ENCODE results near the gene RTP3.
"Not testable (repeated sequence)": the region's sequence is repeated elsewhere in the genome, so short reads cannot be mapped to it uniquely, and the experiment has no call there.

RTP3 gene

GRCh38 chr3:46494491-46494890, 3.3 kb upstream of the RTP3 start:
- not testable (repeated sequence) for H3K27me3 ChIP-seq (ENCODE audit: control insufficient read depth, insufficient read depth, low read length); H3K4me3 ChIP-seq (ENCODE audit: low read depth, low read length); H3K27ac ChIP-seq (ENCODE audit: low read depth, low read length); H3K9ac ChIP-seq (ENCODE audit: low read length); H3K36me3 ChIP-seq (ENCODE audit: control insufficient read depth, insufficient read depth, low read length); H3K9me3 ChIP-seq (ENCODE audit: control insufficient read depth, insufficient read depth, low read depth, low read length)
- peaks cover 16% of the 10 kb centered on the region for H3K4me1 ChIP-seq (ENCODE audit: control insufficient read depth, insufficient read depth, low read length)

GRCh38 chr3:46495901-46496456, 1.8 kb upstream of the RTP3 start:
- Histone ChIP-seq H3K27ac (ENCODE audit: low read depth, low read length) (no peak overlapping the region), H3K9ac (ENCODE audit: low read length) (no peak overlapping the region), H3K27me3 (ENCODE audit: control insufficient read depth, insufficient read depth, low read length) (no peaks in the 10 kb centered on the region), H3K4me1 (ENCODE audit: control insufficient read depth, insufficient read depth, low read length) (peaks cover 14% of the 10 kb centered on the region), H3K9me3 (ENCODE audit: control insufficient read depth, insufficient read depth, low read depth, low read length) (peaks cover 5% of the 10 kb centered on the region), H3K36me3 (ENCODE audit: control insufficient read depth, insufficient read depth, low read length) (no peaks in the 10 kb centered on the region), H3K4me3 (ENCODE audit: low read depth, low read length) (no peak overlapping the region)

DNA sequence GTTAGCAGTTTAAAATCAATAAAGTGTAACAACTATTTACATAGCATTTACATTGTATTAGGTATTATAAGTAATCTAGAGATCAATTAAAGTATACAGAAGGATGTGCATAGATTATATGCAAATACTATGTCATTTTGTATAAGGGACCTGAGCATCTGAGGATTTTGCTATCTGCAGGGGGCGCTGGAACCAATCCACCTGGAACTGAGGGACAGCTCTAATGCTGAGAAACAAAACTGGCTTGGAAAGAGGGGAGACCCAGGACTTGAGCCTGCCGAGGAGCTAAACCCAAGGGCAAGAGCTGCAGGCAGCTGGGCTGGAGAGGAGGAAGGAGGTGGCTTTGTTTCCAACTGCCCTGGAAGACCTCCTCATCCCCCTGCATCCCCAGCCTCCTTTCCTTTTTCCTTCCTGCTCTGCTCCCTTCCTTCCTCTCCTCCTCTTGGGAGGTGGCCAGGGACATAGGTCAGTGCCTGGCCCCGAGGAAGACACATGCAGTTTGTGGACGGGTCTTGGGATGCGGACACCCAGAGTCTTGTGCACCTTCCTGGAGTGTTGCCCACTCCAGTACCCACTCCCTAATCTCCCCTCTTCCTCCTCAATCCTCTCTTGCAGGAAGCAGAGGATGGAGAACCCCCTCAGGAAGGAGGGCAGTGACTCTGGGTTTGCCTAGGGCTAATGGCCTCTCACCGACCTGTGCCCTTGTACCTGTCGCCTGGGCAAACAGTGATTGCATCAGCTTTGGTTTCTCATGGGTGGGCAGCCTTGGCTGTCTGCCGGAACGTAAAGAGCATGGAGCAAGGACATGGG, 825 bp upstream of the RTP3 start:
- Histone ChIP-seq H3K36me3 (ENCODE audit: control insufficient read depth, insufficient read depth, low read length) (no peaks in the 10 kb centered on the region), H3K9me3 (ENCODE audit: control insufficient read depth, insufficient read depth, low read depth, low read length) (peaks cover 5% of the 10 kb centered on the region), H3K4me3 (ENCODE audit: low read depth, low read length) (no peak overlapping the region), H3K4me1 (ENCODE audit: control insufficient read depth, insufficient read depth, low read length) (peaks cover 14% of the 10 kb centered on the region), H3K27me3 (ENCODE audit: control insufficient read depth, insufficient read depth, low read length) (no peaks in the 10 kb centered on the region), H3K27ac (ENCODE audit: low read depth, low read length) (no peak overlapping the region), H3K9ac (ENCODE audit: low read length) (no peak overlapping the region)

- Histone ChIP-seq H3K4me3 (ENCODE audit: low read depth, low read length) (no peak overlapping the region), H3K9me3 (ENCODE audit: control insufficient read depth, insufficient read depth, low read depth, low read length) (no peaks in the 10 kb centered on the region), H3K27ac (ENCODE audit: low read depth, low read length) (no peak overlapping the region), H3K9ac (ENCODE audit: low read length) (no peak overlapping the region), H3K27me3 (ENCODE audit: control insufficient read depth, insufficient read depth, low read length) (no peaks in the 10 kb centered on the region), H3K4me1 (ENCODE audit: control insufficient read depth, insufficient read depth, low read length) (peaks cover 17% of the 10 kb centered on the region), H3K36me3 (ENCODE audit: control insufficient read depth, insufficient read depth, low read length) (no peaks in the 10 kb centered on the region)
Measured at GRCh38 chr3:46498916-46499519, 1.2 kb downstream of the RTP3 start.

GRCh38 chr3:46500656-46501635, 3.2 kb downstream of the RTP3 start:
- Histone ChIP-seq H3K4me3 (ENCODE audit: low read depth, low read length) (no peak overlapping the region), H3K4me1 (ENCODE audit: control insufficient read depth, insufficient read depth, low read length) (peaks cover 20% of the 10 kb centered on the region), H3K9ac (ENCODE audit: low read length) (no peak overlapping the region), H3K27ac (ENCODE audit: low read depth, low read length) (no peak overlapping the region), H3K36me3 (ENCODE audit: control insufficient read depth, insufficient read depth, low read length) (no peaks in the 10 kb centered on the region), H3K27me3 (ENCODE audit: control insufficient read depth, insufficient read depth, low read length) (no peaks in the 10 kb centered on the region), H3K9me3 (ENCODE audit: control insufficient read depth, insufficient read depth, low read depth, low read length) (no peaks in the 10 kb centered on the region)

DNA sequence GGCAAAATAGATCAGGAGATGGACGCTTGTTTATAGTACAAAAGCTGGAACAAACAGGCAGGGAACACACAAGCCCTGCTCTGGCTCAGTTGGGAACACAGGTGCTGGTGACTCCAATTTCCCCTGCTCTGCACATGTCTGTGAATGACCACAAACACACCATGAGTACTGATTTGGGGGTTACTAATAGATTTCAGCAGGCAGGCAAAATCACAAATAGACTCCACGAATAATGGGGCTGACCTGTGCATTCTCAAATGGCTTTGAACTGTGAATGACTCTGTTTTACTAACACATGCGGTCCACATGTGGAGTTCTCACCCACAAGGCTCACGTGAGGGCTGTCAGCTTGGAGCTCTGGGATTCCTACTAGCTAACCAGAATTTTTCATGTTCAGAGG, 3.9 kb downstream of the RTP3 start:
- Histone ChIP-seq H3K4me1 (ENCODE audit: control insufficient read depth, insufficient read depth, low read length) (peaks cover 22% of the 10 kb centered on the region), H3K36me3 (ENCODE audit: control insufficient read depth, insufficient read depth, low read length) (no peaks in the 10 kb centered on the region), H3K9me3 (ENCODE audit: control insufficient read depth, insufficient read depth, low read depth, low read length) (no peaks in the 10 kb centered on the region), H3K27me3 (ENCODE audit: control insufficient read depth, insufficient read depth, low read length) (no peaks in the 10 kb centered on the region), H3K27ac (ENCODE audit: low read depth, low read length) (no peak overlapping the region), H3K4me3 (ENCODE audit: low read depth, low read length) (no peak overlapping the region), H3K9ac (ENCODE audit: low read length) (no peak overlapping the region)

GRCh38 chr3:46503200-46503874, 5.6 kb downstream of the RTP3 start:
- H3K27me3 ChIP-seq (ENCODE audit: control insufficient read depth, insufficient read depth, low read length), result no peaks in the 10 kb centered on the region

DNA sequence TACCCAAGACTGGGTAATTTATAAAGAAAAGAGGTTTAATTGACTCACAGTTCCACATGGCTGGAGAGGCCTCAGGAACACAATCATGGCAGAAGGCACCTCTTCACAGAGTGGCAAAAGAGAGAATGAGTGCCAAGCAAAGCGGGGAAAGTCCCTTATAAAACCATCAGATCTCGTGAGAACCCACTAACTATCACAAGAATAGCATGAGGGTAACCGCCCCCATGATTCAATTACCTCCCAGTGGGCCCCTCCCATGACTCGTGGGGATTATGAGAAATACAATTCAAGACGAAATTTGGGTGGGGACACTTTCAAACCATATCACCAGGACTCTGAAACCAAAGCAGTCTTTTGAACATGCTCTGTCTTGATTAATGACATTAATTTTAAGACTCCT, 7.0 kb downstream of the RTP3 start:
- Histone ChIP-seq H3K9ac (ENCODE audit: low read length) (no peak overlapping the region), H3K27me3 (ENCODE audit: control insufficient read depth, insufficient read depth, low read length) (no peaks in the 10 kb centered on the region), H3K27ac (ENCODE audit: low read depth, low read length) (no peak overlapping the region), H3K36me3 (ENCODE audit: control insufficient read depth, insufficient read depth, low read length) (no peaks in the 10 kb centered on the region), H3K4me1 (ENCODE audit: control insufficient read depth, insufficient read depth, low read length) (peaks cover 24% of the 10 kb centered on the region), H3K9me3 (ENCODE audit: control insufficient read depth, insufficient read depth, low read depth, low read length) (no peaks in the 10 kb centered on the region), H3K4me3 (ENCODE audit: low read depth, low read length) (no peak overlapping the region)

More at GRCh38 chr3:46503200-46503874, 5.6 kb downstream of the RTP3 start:
- Histone ChIP-seq H3K4me3 (ENCODE audit: low read depth, low read length) (no peak overlapping the region), H3K4me1 (ENCODE audit: control insufficient read depth, insufficient read depth, low read length) (peaks cover 24% of the 10 kb centered on the region), H3K36me3 (ENCODE audit: control insufficient read depth, insufficient read depth, low read length) (no peaks in the 10 kb centered on the region), H3K27ac (ENCODE audit: low read depth, low read length) (no peak overlapping the region), H3K9ac (ENCODE audit: low read length) (no peak overlapping the region), H3K9me3 (ENCODE audit: control insufficient read depth, insufficient read depth, low read depth, low read length) (no peaks in the 10 kb centered on the region)

- Histone ChIP-seq H3K4me3 (ENCODE audit: low read depth, low read length) (no peak overlapping the region), H3K9me3 (ENCODE audit: control insufficient read depth, insufficient read depth, low read depth, low read length) (no peaks in the 10 kb centered on the region), H3K4me1 (ENCODE audit: control insufficient read depth, insufficient read depth, low read length) (peaks cover 24% of the 10 kb centered on the region), H3K9ac (ENCODE audit: low read length) (no peak overlapping the region), H3K27ac (ENCODE audit: low read depth, low read length) (no peak overlapping the region), H3K27me3 (ENCODE audit: control insufficient read depth, insufficient read depth, low read length) (no peaks in the 10 kb centered on the region), H3K36me3 (ENCODE audit: control insufficient read depth, insufficient read depth, low read length) (no peaks in the 10 kb centered on the region)
Measured at GRCh38 chr3:46505953-46506352, 8.2 kb downstream of the RTP3 start.

DNA sequence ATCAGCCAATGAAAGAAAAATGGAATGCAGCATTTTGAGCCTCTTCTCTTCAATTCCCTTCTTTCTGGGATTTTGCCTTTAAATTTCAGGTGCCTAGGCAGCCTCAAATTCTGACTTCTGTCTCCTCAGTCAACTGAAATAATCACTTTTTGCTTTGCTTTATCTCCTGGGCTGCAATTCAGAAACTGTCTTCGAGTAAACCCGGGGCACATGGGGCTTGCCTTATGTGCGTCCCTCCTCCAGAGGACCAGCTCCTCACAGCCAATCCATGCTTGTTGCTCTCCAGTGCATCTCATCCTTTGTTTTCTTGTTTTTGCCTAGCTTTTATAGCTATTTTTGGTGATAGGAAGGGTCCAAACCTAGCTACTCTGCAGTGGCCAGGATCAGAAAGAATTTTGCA, 8.8 kb downstream of the RTP3 start:
- Histone ChIP-seq H3K36me3 (ENCODE audit: control insufficient read depth, insufficient read depth, low read length) (no peaks in the 10 kb centered on the region), H3K9ac (ENCODE audit: low read length) (no peak overlapping the region), H3K27me3 (ENCODE audit: control insufficient read depth, insufficient read depth, low read length) (no peaks in the 10 kb centered on the region), H3K27ac (ENCODE audit: low read depth, low read length) (no peak overlapping the region), H3K4me3 (ENCODE audit: low read depth, low read length) (no peak overlapping the region), H3K9me3 (ENCODE audit: control insufficient read depth, insufficient read depth, low read depth, low read length) (no peaks in the 10 kb centered on the region), H3K4me1 (ENCODE audit: control insufficient read depth, insufficient read depth, low read length) (peaks cover 24% of the 10 kb centered on the region)

All from HUES6 (cell line).